ENCODE measurements around the gene KLHL35. TPM values are rescaled to one million over a fixed set of nuclear protein-coding genes. Genes with fewer than 3 reads are reported as not detected.

Gene KLHL35
- polyA plus RNA-seq, 3 donors: 0.33 to 0.45 TPM; not detected in 1

GRCh38 chr11:75463106-75463774 lies 30.2 kb upstream of the KLHL35 start:
- no peaks in the 10 kb centered on the region for H3K9me3 ChIP-seq (replicated peaks in 1 of 2; ENCODE audit: control insufficient read depth in 1 of 2, insufficient read depth in 1 of 2, low read length in 2 of 2)
- no peak for DNase-seq
- no peak overlapping the region for H3K27ac Mint-ChIP-seq
- intact Hi-C loops (cut with micrococcal nuclease): no loop called here
- no peaks in the 10 kb centered on the region for H3K79me2 ChIP-seq (ENCODE audit: insufficient read depth, low read length)
- no peak overlapping the region for H3K4me2 ChIP-seq (replicated peaks; ENCODE audit: extremely low read depth, low read length, poor library complexity, severe bottlenecking)
- peaks cover 17% of the 10 kb centered on the region in 2 donors for H3K36me3 Mint-ChIP-seq
- H3K9ac ChIP-seq (ENCODE audit: insufficient read depth, low read length, poor library complexity, severe bottlenecking): no peak overlapping the region
- 65% methylated on average over 4 of the region's 11 CpGs for WGBS (ENCODE audit: insufficient coverage)
- no peak overlapping the region for H3K4me3 Mint-ChIP-seq
- H3K4me1 Mint-ChIP-seq: peaks cover 6% of the 10 kb centered on the region
- H3K36me3 ChIP-seq (replicated peaks in 1 of 2; ENCODE audit: control insufficient read depth in 1 of 2, insufficient read depth in 2 of 2, low read length in 2 of 2): no peaks in the 10 kb centered on the region
- no peaks in the 10 kb centered on the region for H3K27me3 ChIP-seq (ENCODE audit: control insufficient read depth in 2 of 2, insufficient read depth in 2 of 2, low read length in 2 of 2)
- no peak overlapping the region for H3K4me3 ChIP-seq (replicated peaks in 1 of 3; ENCODE audit: low read depth in 2 of 3, low read length in 3 of 3)
- TF ChIP-seq CTCF (IDR thresholded peaks at IDR 0.05): no peak
- H3K4me1 ChIP-seq (ENCODE audit: control insufficient read depth in 1 of 2, insufficient read depth in 2 of 2, low read length in 2 of 2): no peaks in the 10 kb centered on the region
- peaks cover 0 to 3% (median 2%) of the 10 kb centered on the region in 3 donors for H3K27me3 Mint-ChIP-seq (ENCODE audit: low read depth in 3 of 3)
- no peak overlapping the region for H2AFZ ChIP-seq (ENCODE audit: insufficient read depth, low read depth, low read length, poor library complexity, severe bottlenecking)
- H3K9me3 Mint-ChIP-seq: no peaks in the 10 kb centered on the region
- H3K27ac ChIP-seq (ENCODE audit: low read depth in 1 of 2, low read length in 2 of 2): no peak overlapping the region
- H4K20me1 ChIP-seq (ENCODE audit: insufficient read depth, low read length): no peaks in the 10 kb centered on the region

- no peak for TF ChIP-seq CTCF (IDR thresholded peaks at IDR 0.05)
- no peak for DNase-seq
- Mint-ChIP-seq H3K36me3 (peaks cover 15% of the 10 kb centered on the region in 2 donors), H3K27me3 (ENCODE audit: low read depth in 3 of 3) (peaks cover 0 to 2% (median 1%) of the 10 kb centered on the region in 3 donors), H3K27ac (no peak overlapping the region), H3K9me3 (no peaks in the 10 kb centered on the region), H3K4me1 (peaks cover 6% of the 10 kb centered on the region), H3K4me3 (no peak overlapping the region)
- Histone ChIP-seq H3K4me3 (replicated peaks in 1 of 3; ENCODE audit: low read depth in 2 of 3, low read length in 3 of 3) (no peak overlapping the region), H4K20me1 (ENCODE audit: insufficient read depth, low read length) (no peaks in the 10 kb centered on the region), H3K4me1 (ENCODE audit: control insufficient read depth in 1 of 2, insufficient read depth in 2 of 2, low read length in 2 of 2) (no peaks in the 10 kb centered on the region), H2AFZ (ENCODE audit: insufficient read depth, low read depth, low read length, poor library complexity, severe bottlenecking) (no peak overlapping the region), H3K36me3 (replicated peaks in 1 of 2; ENCODE audit: control insufficient read depth in 1 of 2, insufficient read depth in 2 of 2, low read length in 2 of 2) (no peaks in the 10 kb centered on the region), H3K79me2 (ENCODE audit: insufficient read depth, low read length) (no peaks in the 10 kb centered on the region), H3K9ac (ENCODE audit: insufficient read depth, low read length, poor library complexity, severe bottlenecking) (no peak overlapping the region), H3K27ac (ENCODE audit: low read depth in 1 of 2, low read length in 2 of 2) (no peak overlapping the region), H3K27me3 (ENCODE audit: control insufficient read depth in 2 of 2, insufficient read depth in 2 of 2, low read length in 2 of 2) (no peaks in the 10 kb centered on the region), H3K9me3 (replicated peaks in 1 of 2; ENCODE audit: control insufficient read depth in 1 of 2, insufficient read depth in 1 of 2, low read length in 2 of 2) (no peaks in the 10 kb centered on the region), H3K4me2 (replicated peaks; ENCODE audit: extremely low read depth, low read length, poor library complexity, severe bottlenecking) (no peak overlapping the region)
- WGBS (ENCODE audit: insufficient coverage): 94% methylated on average over 5 of the region's 5 CpGs
- intact Hi-C loops (cut with micrococcal nuclease): no loop called here
Measured at GRCh38 chr11:75462117-75462653, 29.2 kb upstream of the KLHL35 start.

All from CD14-positive monocyte (primary cell).